ENCODE results near the gene ARHGEF2.
A peak's percentile ranks its signal among the peaks of the same experiment; 100 is the strongest.

- TF ChIP-seq USF2 (IDR thresholded peaks at IDR 0.05; ENCODE audit: borderline replicate concordance, low read depth, low read length) (no peak), EP300 (IDR thresholded peaks at IDR 0.05; ENCODE audit: borderline replicate concordance in 1 of 2, low read depth in 1 of 2, low read length in 1 of 2) (no peak), CTCF (IDR thresholded peaks at IDR 0.05) (peak; percentile 75)
- TF ChIP-seq, protein P1, sequence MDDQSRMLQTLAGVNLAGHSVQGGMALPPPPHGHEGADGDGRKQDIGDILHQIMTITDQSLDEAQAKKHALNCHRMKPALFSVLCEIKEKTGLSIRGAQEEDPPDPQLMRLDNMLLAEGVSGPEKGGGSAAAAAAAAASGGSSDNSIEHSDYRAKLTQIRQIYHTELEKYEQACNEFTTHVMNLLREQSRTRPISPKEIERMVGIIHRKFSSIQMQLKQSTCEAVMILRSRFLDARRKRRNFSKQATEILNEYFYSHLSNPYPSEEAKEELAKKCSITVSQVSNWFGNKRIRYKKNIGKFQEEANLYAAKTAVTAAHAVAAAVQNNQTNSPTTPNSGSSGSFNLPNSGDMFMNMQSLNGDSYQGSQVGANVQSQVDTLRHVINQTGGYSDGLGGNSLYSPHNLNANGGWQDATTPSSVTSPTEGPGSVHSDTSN (IDR thresholded peaks at IDR 0.05): no peak
These were observed 40.1 kb downstream of the ARHGEF2 start for GRCh38 chr1:155938220-155938627.

Measured in SK-N-SH (cell line).